Thoracic aorta (tissue), 2 donors: ENCODE data around the gene MYOM1. TPM values are rescaled to one million over a fixed set of nuclear protein-coding genes. Genes with fewer than 3 reads are reported as not detected.

Experiments
- ATAC-seq: fragments of 150-250 bp; one replicate; pipeline ENCODE4 v1.8.0; 2017; ENCODE audit warnings: low read depth; ENCODE audit not compliant: insufficient number of reproducible peaks, low FRiP score
- DNase-seq: peaks from one replicate; pipeline ENCODE4 v3.0.0-alpha.2; 2020; ENCODE audit warnings: low spot score
- H3K27ac ChIP-seq, 2 donors: fragments of 200-600 bp; sonication (generic); 1 replicate in 1 of 2; 2 replicates in 1 of 2; pipeline ENCODE4 v1.5.1; 2016; ENCODE audit warnings: mild to moderate bottlenecking in 2 of 2, moderate library complexity in 2 of 2
- H3K27me3 ChIP-seq: fragments of 200-600 bp; sonication (generic); replicated peaks from 2 replicates; pipeline ENCODE4 v1.6.0; 2016; ENCODE audit warnings: mild to moderate bottlenecking; ENCODE audit not compliant: insufficient read depth
- H3K36me3 ChIP-seq: fragments of 200-600 bp; sonication (generic); one replicate; pipeline ENCODE4 v1.5.1; 2016
- H3K4me1 ChIP-seq, 2 donors: fragments of 200-600 bp; sonication (generic); 1 replicate in 1 of 2; 2 replicates in 1 of 2; pipeline versions ENCODE4 v1.5.1 to v1.6.0; 2016; ENCODE audit warnings: low read depth in 2 of 2, mild to moderate bottlenecking in 1 of 2; ENCODE audit not compliant: control insufficient read depth in 1 of 2
- H3K4me3 ChIP-seq: fragments of 200-600 bp; sonication (generic); 2 replicates; pipeline ENCODE4 v1.5.1; 2016; ENCODE audit warnings: mild to moderate bottlenecking
- H3K9me3 ChIP-seq: fragments of 200-600 bp; sonication (generic); 2 replicates; pipeline ENCODE4 v1.5.1; 2016
- total RNA-seq, 2 donors: library from RNA; depleted of rRNA; stranded (reverse); fragments of >200 nt; gene quantifications; one replicate each; pipeline versions ENCODE4 v1.1.0 to v1.2.3, GENCODE V29; 2016
- TF ChIP-seq, protein P1 (sequence below): fragments of 200-600 bp; sonication (generic); IDR thresholded peaks from one replicate; pipeline ENCODE4 v1.5.1; 2019; ENCODE audit warnings: antibody characterized with exemption

The MYOM1 gene
- total RNA-seq, 2 donors from 2014 or later, result 16.1 to 27.2 TPM

DNA sequence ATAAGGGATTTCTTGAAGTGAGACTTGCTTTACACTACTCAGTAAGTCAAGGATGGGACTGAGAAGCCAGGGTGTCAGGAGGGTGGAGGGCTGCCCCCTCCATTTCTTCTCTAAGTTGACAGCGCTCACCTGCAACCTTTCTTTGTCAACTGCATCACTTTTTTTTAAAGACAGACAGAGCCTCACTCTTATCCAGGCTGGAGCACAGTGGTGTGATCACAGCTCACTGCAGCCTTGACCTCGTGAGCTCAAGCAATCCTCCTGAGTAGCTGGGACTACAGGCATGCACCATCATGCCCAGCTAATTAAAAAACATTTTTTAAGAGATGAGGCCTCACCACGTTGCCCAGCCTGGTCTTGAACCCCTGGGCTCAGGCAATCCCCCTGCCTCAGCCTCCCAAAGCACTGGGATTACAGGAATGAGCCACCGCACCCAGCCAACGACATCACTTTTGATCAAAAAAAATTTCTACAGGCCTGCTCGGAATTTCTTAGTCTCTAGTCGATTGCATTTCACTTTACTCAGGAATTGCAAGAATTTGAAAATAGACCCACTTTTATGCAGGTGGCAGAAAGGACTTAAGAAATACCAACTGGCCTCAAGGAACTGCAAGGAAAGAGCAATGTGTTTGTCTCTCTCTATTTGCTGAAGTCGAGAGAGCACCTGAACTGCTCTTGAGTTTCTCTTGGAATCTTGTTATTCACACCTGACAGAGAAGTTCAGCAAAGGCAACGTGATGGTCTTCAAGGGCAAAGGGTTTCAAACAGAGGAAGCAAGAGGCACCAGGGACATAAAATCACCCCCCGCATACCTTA lies 101.4 kb downstream of the MYOM1 start:
- Histone ChIP-seq H3K27me3 (no peaks in the 10 kb centered on the region), H3K9me3 (no peaks in the 10 kb centered on the region), H3K4me1 (no peaks in the 10 kb centered on the region), H3K36me3 (peaks cover 3% of the 10 kb centered on the region), H3K27ac (no peak overlapping the region), H3K4me3 (no peak overlapping the region)
- no peak for DNase-seq
- ATAC-seq, result no peak
- TF ChIP-seq, protein P1, sequence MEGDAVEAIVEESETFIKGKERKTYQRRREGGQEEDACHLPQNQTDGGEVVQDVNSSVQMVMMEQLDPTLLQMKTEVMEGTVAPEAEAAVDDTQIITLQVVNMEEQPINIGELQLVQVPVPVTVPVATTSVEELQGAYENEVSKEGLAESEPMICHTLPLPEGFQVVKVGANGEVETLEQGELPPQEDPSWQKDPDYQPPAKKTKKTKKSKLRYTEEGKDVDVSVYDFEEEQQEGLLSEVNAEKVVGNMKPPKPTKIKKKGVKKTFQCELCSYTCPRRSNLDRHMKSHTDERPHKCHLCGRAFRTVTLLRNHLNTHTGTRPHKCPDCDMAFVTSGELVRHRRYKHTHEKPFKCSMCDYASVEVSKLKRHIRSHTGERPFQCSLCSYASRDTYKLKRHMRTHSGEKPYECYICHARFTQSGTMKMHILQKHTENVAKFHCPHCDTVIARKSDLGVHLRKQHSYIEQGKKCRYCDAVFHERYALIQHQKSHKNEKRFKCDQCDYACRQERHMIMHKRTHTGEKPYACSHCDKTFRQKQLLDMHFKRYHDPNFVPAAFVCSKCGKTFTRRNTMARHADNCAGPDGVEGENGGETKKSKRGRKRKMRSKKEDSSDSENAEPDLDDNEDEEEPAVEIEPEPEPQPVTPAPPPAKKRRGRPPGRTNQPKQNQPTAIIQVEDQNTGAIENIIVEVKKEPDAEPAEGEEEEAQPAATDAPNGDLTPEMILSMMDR, result no peak

DNA sequence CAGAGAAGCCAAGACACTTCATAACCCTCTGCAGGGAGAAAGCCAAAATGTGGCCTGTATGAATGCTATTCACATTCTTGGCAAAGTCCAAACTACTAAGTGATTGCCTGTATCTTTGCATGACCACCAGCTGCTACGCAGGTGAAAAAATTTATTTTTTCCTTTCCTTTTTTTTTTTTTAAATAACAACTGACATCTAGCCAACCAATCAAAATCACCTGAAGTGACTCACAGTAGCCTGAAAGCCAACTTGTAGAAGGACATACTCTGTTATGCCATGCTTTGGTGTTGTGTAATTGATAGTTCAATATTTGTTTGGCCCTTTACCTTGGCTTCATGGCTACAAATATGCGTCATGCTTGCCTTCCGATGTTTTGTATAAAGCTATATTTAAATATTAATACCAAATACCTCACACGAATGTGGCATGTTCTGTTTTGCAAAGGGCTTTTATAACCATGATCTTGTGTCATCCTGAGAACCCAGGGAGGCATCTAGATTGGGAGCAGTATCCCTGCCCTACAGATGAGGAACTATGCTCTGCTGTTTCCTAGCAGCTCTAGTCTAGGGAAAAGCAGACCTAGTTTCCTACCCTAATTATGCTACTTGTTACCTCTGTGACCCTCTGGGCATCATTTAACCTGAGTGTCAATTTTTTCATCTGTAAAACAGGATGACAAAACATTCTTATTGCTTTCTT lies 102.1 kb downstream of the MYOM1 start:
- Histone ChIP-seq H3K27ac (no peak overlapping the region), H3K36me3 (peaks cover 3% of the 10 kb centered on the region), H3K9me3 (no peaks in the 10 kb centered on the region), H3K4me3 (no peak overlapping the region), H3K4me1 (no peaks in the 10 kb centered on the region), H3K27me3 (no peaks in the 10 kb centered on the region)
- ATAC-seq, result no peak
- no peak for DNase-seq
- TF ChIP-seq, protein P1, result no peak

DNA sequence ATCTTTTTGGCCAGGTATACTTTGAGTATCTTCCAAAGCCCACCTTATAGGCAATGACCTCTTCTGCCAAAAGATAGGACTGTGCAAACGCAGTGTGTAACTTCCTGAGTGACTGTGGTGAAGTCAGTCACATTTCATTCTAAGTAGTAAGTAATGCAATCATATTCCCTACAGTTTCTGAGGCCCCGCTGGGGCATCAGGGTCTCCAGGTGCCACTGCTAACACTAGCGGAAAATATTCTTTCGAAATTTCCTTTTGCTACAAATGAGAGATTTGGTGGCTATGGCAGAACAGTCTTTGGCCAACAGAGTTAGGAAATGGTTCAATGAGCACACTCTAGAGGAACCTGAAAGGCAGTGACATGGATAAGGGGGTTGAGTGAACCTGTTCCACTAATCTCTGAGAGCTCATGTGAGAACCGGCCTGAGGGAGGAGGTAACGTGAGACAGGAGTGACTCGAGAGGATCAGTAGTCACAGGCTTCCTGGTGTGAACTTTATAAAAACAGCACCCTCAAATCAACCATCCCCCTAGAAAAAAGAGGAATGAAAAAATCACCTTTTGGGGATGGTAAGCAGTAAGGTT lies 104.2 kb downstream of the MYOM1 start:
- TF ChIP-seq, protein P1, result no peak
- Histone ChIP-seq H3K4me1 (peaks cover 5 to 7% of the 10 kb centered on the region in 2 donors), H3K27me3 (no peaks in the 10 kb centered on the region), H3K4me3 (no peak overlapping the region), H3K27ac (no peak overlapping the region), H3K36me3 (peaks cover 3% of the 10 kb centered on the region), H3K9me3 (no peaks in the 10 kb centered on the region)
- ATAC-seq (no peak), DNase-seq (no peak)

DNA sequence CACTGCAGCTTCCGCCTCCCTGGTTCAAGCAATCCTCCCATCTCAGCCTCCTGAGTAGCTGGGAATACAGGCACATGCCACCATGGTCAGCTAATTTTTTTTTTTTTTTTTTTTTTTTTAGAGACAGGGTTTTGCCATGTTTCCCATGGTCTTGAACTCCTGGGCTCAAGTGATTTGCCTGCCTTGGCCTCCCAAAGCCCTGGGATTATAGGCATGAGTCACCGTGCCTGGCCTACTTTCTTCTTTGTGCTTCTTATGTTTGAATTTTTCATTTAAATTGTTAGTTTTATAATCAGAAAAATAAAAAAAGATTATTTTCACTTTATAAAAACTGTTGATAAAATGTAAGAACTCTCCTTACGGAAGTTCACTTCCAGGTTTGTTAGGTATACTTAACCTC lies 105.3 kb downstream of the MYOM1 start:
- TF ChIP-seq, protein P1, result no peak
- Histone ChIP-seq H3K27me3 (no peaks in the 10 kb centered on the region), H3K36me3 (peaks cover 3% of the 10 kb centered on the region), H3K4me1 (peaks cover 5 to 7% of the 10 kb centered on the region in 2 donors), H3K4me3 (no peak overlapping the region), H3K27ac (no peak overlapping the region), H3K9me3 (no peaks in the 10 kb centered on the region)
- DNase-seq, result no peak
- ATAC-seq, result no peak

DNA sequence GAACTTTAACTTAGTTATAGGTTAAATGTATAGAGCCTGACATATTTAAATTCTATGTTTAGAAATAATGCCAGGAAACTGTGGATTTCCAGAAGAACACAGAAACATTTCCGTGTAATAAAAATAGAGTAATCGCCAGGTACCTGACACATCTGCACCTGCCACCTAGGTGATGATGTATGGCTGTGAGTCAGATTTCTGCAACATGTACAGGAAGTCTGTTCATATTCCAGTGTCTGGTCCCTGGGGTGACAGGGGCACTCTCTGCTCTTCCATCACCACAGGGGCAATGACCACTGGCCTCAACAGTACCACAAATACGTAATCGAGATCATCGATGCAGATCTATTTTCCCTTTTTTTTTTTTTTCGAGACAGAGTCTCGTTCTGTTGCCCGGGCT lies 105.7 kb downstream of the MYOM1 start:
- no peaks in the 10 kb centered on the region for H3K9me3 ChIP-seq
- DNase-seq (no peak), ATAC-seq (no peak)
- H3K36me3 ChIP-seq, result peaks cover 3% of the 10 kb centered on the region
- TF ChIP-seq, protein P1, result no peak
- peaks cover 5 to 7% of the 10 kb centered on the region in 2 donors for H3K4me1 ChIP-seq
- no peak overlapping the region for H3K4me3 ChIP-seq
- H3K27ac ChIP-seq, result no peak overlapping the region
- no peaks in the 10 kb centered on the region for H3K27me3 ChIP-seq
